ENCODE measurements around the gene ARPC1A. TPM values are rescaled to one million over a fixed set of nuclear protein-coding genes. Genes with fewer than 3 reads are reported as not detected.
A peak's percentile ranks its signal among the peaks of the same experiment; 100 is the strongest.
"Not testable (repeated sequence)": the region's sequence is repeated elsewhere in the genome, so short reads cannot be mapped to it uniquely, and the experiment has no call there.

Gene ARPC1A
- total RNA-seq, 8 experiments from 2014 or later, result 82.9 to 171 (median 106) TPM

- no peaks in the 10 kb centered on the region for H3K4me1 ChIP-seq (replicated peaks in 1 of 2)
- peak in 3 of 8 experiments; percentile 13 to 59 (median 13) for ATAC-seq (replicated peaks in 6 of 8)
- WGBS, 10 experiments, result 50 to 100% (median 90%) methylated on average over 1 to 3 of the region's 9 CpGs; no CpG with 5 or more reads in 3 of the 10 experiments
- H3K27ac ChIP-seq, result no peak overlapping the region
- in situ Hi-C loops (cut with MboI; ENCODE audit: low pct_unique_long_range_greater_than_20kb in 2 of 9, low sequenced_read_pairs in 9 of 9, unreplicated experiment in 9 of 9), result no loop called here
- no peak overlapping the region for H3K4me3 ChIP-seq
These were observed 61.0 kb downstream of the ARPC1A start for GRCh38 chr7:99386584-99387238.

DNA sequence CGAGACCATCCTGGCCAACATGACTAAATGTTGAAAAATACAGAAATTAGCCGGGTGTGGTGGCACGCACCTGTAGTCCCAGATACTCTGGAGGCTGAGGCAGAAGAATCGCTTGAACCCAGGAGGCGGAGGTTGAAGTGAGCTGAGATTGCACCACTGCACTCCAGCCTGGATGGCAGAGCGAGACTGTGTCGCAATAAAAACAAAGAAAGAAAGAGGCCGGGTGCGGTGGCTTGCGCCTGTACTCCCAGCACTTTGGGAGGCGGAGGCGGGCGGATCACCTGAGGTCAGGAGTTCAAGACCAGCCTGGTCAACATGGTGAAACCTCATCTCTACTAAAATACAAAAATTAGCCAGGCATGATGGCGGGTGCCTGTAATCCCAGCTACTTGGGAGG is 61.5 kb downstream of the ARPC1A start:
- H3K4me1 ChIP-seq (replicated peaks in 1 of 2); in situ Hi-C loops (cut with MboI; ENCODE audit: low pct_unique_long_range_greater_than_20kb in 2 of 9, low sequenced_read_pairs in 9 of 9, unreplicated experiment in 9 of 9); H3K4me3 ChIP-seq; ATAC-seq (replicated peaks in 6 of 8); H3K27ac ChIP-seq: not testable (repeated sequence)
- WGBS, 10 experiments, result 80 to 100% (median 95%) methylated on average over 1 to 8 of the region's 14 CpGs; no CpG with 5 or more reads in 1 of the 10 experiments

- in situ Hi-C loops (cut with MboI; ENCODE audit: low pct_unique_long_range_greater_than_20kb in 2 of 9, low sequenced_read_pairs in 9 of 9, unreplicated experiment in 9 of 9), result no loop called here
These were observed 62.2 kb downstream of the ARPC1A start for GRCh38 chr7:99387912-99388311.

GRCh38 chr7:99389772-99390171 is 64.1 kb downstream of the ARPC1A start:
- in situ Hi-C loops (cut with MboI; ENCODE audit: low pct_unique_long_range_greater_than_20kb in 2 of 9, low sequenced_read_pairs in 9 of 9, unreplicated experiment in 9 of 9), result no loop called here
- H3K27ac ChIP-seq, result no peak overlapping the region
- no peak overlapping the region for H3K4me3 ChIP-seq
- ATAC-seq (replicated peaks in 6 of 8), result no peak
- WGBS, 10 experiments, result 86 to 100% (median 100%) methylated on average over 1 to 5 of the region's 13 CpGs; no CpG with 5 or more reads in 3 of the 10 experiments
- peaks cover 8 to 9% of the 10 kb centered on the region in 2 donors for H3K4me1 ChIP-seq (replicated peaks in 1 of 2)

More at GRCh38 chr7:99387912-99388311, 62.2 kb downstream of the ARPC1A start:
- no peak for ATAC-seq (replicated peaks in 6 of 8)
- Histone ChIP-seq H3K27ac (no peak overlapping the region), H3K4me1 (replicated peaks in 1 of 2) (no peaks in the 10 kb centered on the region), H3K4me3 (no peak overlapping the region)
- 87 to 100% methylated on average over 1 to 5 of the region's 20 CpGs; no CpG with 5 or more reads in 8 of the 10 experiments for WGBS, 10 experiments

GRCh38 chr7:99390941-99391602 is 65.4 kb downstream of the ARPC1A start:
- H3K4me1 ChIP-seq (replicated peaks in 1 of 2), result peaks cover 8 to 9% of the 10 kb centered on the region in 2 donors
- in situ Hi-C loops (cut with MboI; ENCODE audit: low pct_unique_long_range_greater_than_20kb in 2 of 9, low sequenced_read_pairs in 9 of 9, unreplicated experiment in 9 of 9), result no loop called here
- no peak overlapping the region for H3K27ac ChIP-seq
- no peak for ATAC-seq (replicated peaks in 6 of 8)
- H3K4me3 ChIP-seq, result no peak overlapping the region
- 68 to 100% (median 93%) methylated on average over 1 to 9 of the region's 23 CpGs; no CpG with 5 or more reads in 3 of the 10 experiments for WGBS, 10 experiments

GRCh38 chr7:99392046-99392445 is 66.3 kb downstream of the ARPC1A start:
- no peak overlapping the region for H3K27ac ChIP-seq
- WGBS, 10 experiments, result 80 to 100% (median 88%) methylated on average over 1 to 3 of the region's 8 CpGs; no CpG with 5 or more reads in 7 of the 10 experiments
- H3K4me3 ChIP-seq, result peak overlapping the region in 4 of 5 donors; percentile 33 to 47 (median 41)
- in situ Hi-C loops (cut with MboI; ENCODE audit: low pct_unique_long_range_greater_than_20kb in 2 of 9, low sequenced_read_pairs in 9 of 9, unreplicated experiment in 9 of 9), result no loop called here
- peaks cover 8 to 9% of the 10 kb centered on the region in 2 donors for H3K4me1 ChIP-seq (replicated peaks in 1 of 2)
- ATAC-seq (replicated peaks in 6 of 8), result no peak

- 0 to 20% methylated on average over 2 to 3 of the region's 68 CpGs; no CpG with 5 or more reads in 8 of the 10 experiments for WGBS, 10 experiments
- Histone ChIP-seq H3K4me1 (replicated peaks in 1 of 2) (peaks cover 8 to 9% of the 10 kb centered on the region in 2 donors), H3K4me3 (peak overlapping the region; percentile 33 to 47 (median 41)), H3K27ac (peak overlapping the region; percentile 36 to 67)
- peak; percentile 78 to 87 (median 84) for ATAC-seq (replicated peaks in 6 of 8)
- in situ Hi-C loops (cut with MboI; ENCODE audit: low pct_unique_long_range_greater_than_20kb in 2 of 9, low sequenced_read_pairs in 9 of 9, unreplicated experiment in 9 of 9), result no loop called here
These were observed 67.1 kb downstream of the ARPC1A start for GRCh38 chr7:99392659-99393354.

DNA sequence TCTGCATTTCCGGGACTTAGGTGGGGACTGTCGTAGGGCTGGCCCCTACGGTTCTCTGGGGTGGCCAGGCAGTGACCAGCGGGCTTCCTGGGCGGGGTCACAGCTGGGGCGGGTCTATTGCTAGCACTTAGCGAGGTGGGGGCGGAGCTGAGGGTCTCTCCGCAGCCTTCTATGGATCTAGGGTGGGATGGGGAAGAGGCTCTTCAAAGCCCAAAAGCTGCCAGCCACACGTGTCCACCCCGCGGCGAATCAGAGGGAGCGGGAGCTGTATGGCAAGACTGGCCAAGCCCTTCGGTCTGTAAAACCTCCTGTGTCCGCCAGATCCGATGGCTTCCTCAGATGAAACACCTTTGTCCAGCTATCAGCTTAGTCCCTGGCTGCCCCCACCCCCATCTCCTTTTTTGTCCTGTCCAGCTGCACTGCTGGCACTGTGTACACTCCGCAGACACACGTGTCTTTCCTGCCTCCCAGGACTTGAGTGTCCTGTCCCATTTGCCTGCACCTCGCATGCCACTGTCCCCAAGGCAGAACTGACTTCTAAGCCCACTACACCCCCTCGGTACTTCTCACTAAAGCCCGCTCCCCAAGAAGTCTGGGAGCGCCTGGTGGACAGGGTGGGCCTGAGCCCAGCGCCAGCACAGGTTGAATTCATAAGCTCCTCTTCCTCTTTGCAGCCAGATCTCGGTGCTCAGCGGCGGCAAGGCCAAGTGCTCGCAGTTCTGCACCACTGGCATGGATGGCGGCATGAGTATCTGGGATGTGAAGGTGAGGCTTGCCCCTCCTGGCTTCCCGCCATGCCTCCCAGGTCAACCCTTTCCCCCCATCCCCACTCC is 67.9 kb downstream of the ARPC1A start:
- peak in 7 of 8 experiments; percentile 67 to 80 (median 78) for ATAC-seq (replicated peaks in 6 of 8)

DNA sequence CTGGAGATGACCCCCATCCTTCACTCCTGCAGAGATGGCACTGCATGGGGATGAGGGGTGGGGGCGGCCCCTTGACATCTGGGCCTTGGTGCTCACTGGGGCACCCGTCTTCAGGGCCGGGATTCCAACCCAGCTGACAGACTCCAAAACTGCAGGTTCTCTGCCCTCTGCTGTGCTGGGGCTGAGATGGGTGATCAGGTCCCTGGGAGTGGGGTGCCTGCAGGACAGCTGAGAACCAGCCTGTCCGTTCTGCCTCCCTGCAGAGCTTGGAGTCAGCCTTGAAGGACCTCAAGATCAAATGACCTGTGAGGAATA is 68.4 kb downstream of the ARPC1A start:
- 100% methylated on average over 1 of the region's 4 CpGs; no CpG with 5 or more reads in 9 of the 10 experiments for WGBS, 10 experiments
- in situ Hi-C loops (cut with MboI; ENCODE audit: low pct_unique_long_range_greater_than_20kb in 2 of 9, low sequenced_read_pairs in 9 of 9, unreplicated experiment in 9 of 9), result no loop called here
- no peak for ATAC-seq (replicated peaks in 6 of 8)
- H3K27ac ChIP-seq, result peak overlapping the region in 1 of 2 donors; percentile 36
- no peak overlapping the region for H3K4me3 ChIP-seq
- H3K4me1 ChIP-seq (replicated peaks in 1 of 2), result peaks cover 8 to 9% of the 10 kb centered on the region in 2 donors

More for the DNA sequence above, 67.9 kb downstream of the ARPC1A start:
- WGBS, 10 experiments, result 0 to 90% (median 33%) methylated on average over 1 to 7 of the region's 30 CpGs; no CpG with 5 or more reads in 5 of the 10 experiments
- peak overlapping the region; percentile 33 to 47 (median 41) for H3K4me3 ChIP-seq
- H3K4me1 ChIP-seq (replicated peaks in 1 of 2), result peaks cover 8 to 9% of the 10 kb centered on the region in 2 donors
- in situ Hi-C loops (cut with MboI; ENCODE audit: low pct_unique_long_range_greater_than_20kb in 2 of 9, low sequenced_read_pairs in 9 of 9, unreplicated experiment in 9 of 9), result no loop called here
- H3K27ac ChIP-seq, result peak overlapping the region; percentile 36 to 67

DNA sequence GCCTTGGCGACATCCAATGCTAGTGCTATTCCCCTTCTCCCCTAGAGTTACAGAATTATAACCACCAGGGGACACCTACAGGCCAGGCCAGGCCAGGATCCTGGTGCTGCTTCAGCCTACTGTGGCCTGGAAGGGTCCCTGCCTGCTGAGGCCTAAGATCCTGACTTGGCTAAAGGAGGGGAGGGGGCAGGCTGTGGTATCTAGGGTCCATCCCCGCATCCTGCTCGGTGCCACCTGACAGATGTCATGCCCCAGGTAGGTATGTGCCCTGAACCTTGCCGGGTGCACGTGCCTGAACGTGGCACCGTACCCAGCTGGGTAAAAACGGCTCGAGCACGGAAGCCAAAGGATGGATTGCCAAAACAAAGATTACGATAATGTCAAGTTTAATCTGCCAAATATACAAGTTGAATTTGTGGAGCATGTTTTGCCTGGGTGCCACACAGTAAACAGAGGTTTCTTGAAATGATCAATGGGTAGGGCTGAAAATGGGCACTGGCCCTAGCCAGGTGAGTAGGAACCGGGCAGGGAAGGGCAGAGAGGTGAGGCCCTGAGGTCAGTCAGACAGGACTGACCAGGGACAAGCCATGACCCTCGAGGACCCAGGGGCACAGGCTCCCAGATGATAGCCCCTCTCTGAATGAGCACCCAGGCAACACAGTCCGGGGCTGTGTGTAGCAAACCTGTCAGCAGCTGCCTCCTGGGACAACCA is 70.1 kb downstream of the ARPC1A start:
- peaks cover 8 to 9% of the 10 kb centered on the region in 2 donors for H3K4me1 ChIP-seq (replicated peaks in 1 of 2)
- no peak for ATAC-seq (replicated peaks in 6 of 8)
- H3K27ac ChIP-seq, result no peak overlapping the region
- in situ Hi-C loops (cut with MboI; ENCODE audit: low pct_unique_long_range_greater_than_20kb in 2 of 9, low sequenced_read_pairs in 9 of 9, unreplicated experiment in 9 of 9), result no loop called here
- H3K4me3 ChIP-seq, result no peak overlapping the region
- WGBS, 10 experiments, result 88 to 100% (median 98%) methylated on average over 1 to 11 of the region's 14 CpGs; no CpG with 5 or more reads in 4 of the 10 experiments

- in situ Hi-C loops (cut with MboI; ENCODE audit: low pct_unique_long_range_greater_than_20kb in 2 of 9, low sequenced_read_pairs in 9 of 9, unreplicated experiment in 9 of 9), result no loop called here
- H3K27ac ChIP-seq, result no peak overlapping the region
- peaks cover 8 to 9% of the 10 kb centered on the region in 2 donors for H3K4me1 ChIP-seq (replicated peaks in 1 of 2)
- no peak overlapping the region for H3K4me3 ChIP-seq
- WGBS, 10 experiments, result 40 to 100% (median 89%) methylated on average over 1 to 5 of the region's 21 CpGs; no CpG with 5 or more reads in 4 of the 10 experiments
- no peak for ATAC-seq (replicated peaks in 6 of 8)
These were observed 71.0 kb downstream of the ARPC1A start for GRCh38 chr7:99396418-99397296.
